ENCODE data around the gene COG3. TPM values are rescaled to one million over a fixed set of nuclear protein-coding genes. Genes with fewer than 3 reads are reported as not detected.

The COG3 gene
- total and polyA plus RNA-seq, 10 of the 15 experiments (the other 5 are each of a cell fraction or from before 2014, with no cell fraction given) = 6.1 to 35.1 (median 22.6) TPM

DNA sequence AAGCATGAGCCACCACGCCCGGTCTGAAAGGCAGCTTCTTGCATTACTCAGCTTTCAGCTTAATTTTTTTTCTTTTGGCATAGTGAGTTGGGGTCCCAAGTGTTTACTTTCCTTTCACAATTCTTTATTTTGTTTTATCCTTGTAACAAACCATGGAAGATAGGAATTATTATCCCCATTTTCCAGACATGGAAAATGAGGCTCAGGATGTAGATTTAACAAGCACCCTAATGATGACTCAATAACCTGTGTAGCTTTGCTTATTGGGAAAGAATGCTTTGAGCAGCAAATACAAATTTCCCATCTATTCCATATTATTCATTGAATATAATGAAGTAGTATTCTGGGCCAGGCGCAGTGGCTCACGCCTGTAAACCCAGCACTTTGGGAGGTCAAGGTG, 13.5 kb upstream of the COG3 start:
- Histone ChIP-seq H3K9me3 (replicated peaks; ENCODE audit: control insufficient read depth, insufficient read depth, low read length) (no peaks in the 10 kb centered on the region), H3K9ac (ENCODE audit: control insufficient read depth, insufficient read depth, low read length) (no peak overlapping the region), H3K79me2 (ENCODE audit: control insufficient read depth, insufficient read depth, low read length) (no peaks in the 10 kb centered on the region), H4K20me1 (ENCODE audit: control insufficient read depth, insufficient read depth) (no peaks in the 10 kb centered on the region), H3K4me2 (ENCODE audit: control insufficient read depth, insufficient read depth) (no peak overlapping the region), H3K4me1 (ENCODE audit: control insufficient read depth, insufficient read depth, low read length) (no peaks in the 10 kb centered on the region), H3K36me3 (ENCODE audit: control insufficient read depth in 2 of 2, insufficient read depth in 2 of 2, low read length in 1 of 2) (no peaks in the 10 kb centered on the region), H3K27ac (ENCODE audit: control insufficient read depth, insufficient read depth) (no peak overlapping the region), H3K27me3 (replicated peaks in 1 of 2; ENCODE audit: control insufficient read depth in 2 of 2, insufficient read depth in 2 of 2, low read length in 1 of 2) (peaks cover 0 to 2% of the 10 kb centered on the region in 2 experiments; a peak in 1 of 4 replicates), H3K4me3 (no peak overlapping the region), H2AFZ (ENCODE audit: control insufficient read depth, low read depth, low read length) (no peak overlapping the region)
- FAIRE-seq (no peak), DNase-seq (ENCODE audit: low read depth, low spot score) (no peak), ATAC-seq (no peak)
- ChIA-PET RAD21 (ENCODE audit: unreplicated experiment) (no interaction called here), POLR2A (interaction anchor here (0.6 kb wide), 1 partner anchor 318 kb away, joined by 3 read pairs; no protein-coding TSS in a partner anchor), CTCF (interaction anchor here (0.6 to 1.6 kb wide), 2 partner anchors 8 to 11 kb away, joined by 3 to 4 read pairs; no protein-coding TSS in a partner anchor), SMC1A (ENCODE audit: uncharacterized antibody, unreplicated experiment) (no interaction called here)
- no peak for TF ChIP-seq YY1 (IDR thresholded peaks at IDR 0.05; ENCODE audit: low read depth, low read length)
- no peak for TF ChIP-seq SREBF1 (IDR thresholded peaks at IDR 0.05; ENCODE audit: low read length)
- no peak for TF ChIP-seq FOXK2 (IDR thresholded peaks at IDR 0.05)
- TF ChIP-seq HDAC6 (IDR thresholded peaks at IDR 0.05; ENCODE audit: unreplicated experiment) = no peak
- TF ChIP-seq PAX8 (IDR thresholded peaks at IDR 0.05) = no peak
- TF ChIP-seq LARP7 (IDR thresholded peaks at IDR 0.05) = no peak
- TF ChIP-seq BMI1 (IDR thresholded peaks at IDR 0.05; ENCODE audit: borderline replicate concordance) = no peak
- intact Hi-C loops (cut with micrococcal nuclease; ENCODE audit: unreplicated experiment) = no loop called here
- no TSS peak for BruUV-seq (replicated peaks)
- in situ Hi-C loops (cut with MboI) = no loop called here
- 55% methylated on average over 4 of the region's 4 CpGs for WGBS (ENCODE audit: insufficient coverage, insufficient replicate concordance, low lambda C conversion rate, missing lambda C conversion rate)

DNA sequence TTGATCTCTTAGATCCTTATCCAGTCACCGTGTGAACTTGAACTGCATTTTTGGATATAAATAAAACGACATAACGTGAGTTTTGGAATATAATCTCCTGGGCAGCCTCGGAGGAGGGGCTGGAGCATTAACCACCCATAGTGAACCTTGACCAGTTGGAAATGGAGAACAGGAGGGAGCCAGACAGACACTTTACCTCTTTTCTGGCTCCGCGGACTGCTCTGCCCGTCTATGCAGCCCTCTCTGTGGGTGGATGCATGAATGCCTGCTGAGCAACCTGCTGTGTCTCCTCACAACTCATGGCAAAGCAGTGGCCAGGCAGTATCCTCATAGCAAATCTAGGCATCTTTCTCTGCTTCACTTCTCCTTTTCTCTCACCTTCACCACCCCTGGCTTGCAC, 10.5 kb upstream of the COG3 start:
- Histone ChIP-seq H3K4me2 (ENCODE audit: control insufficient read depth, insufficient read depth) (no peak overlapping the region), H3K27ac (ENCODE audit: control insufficient read depth, insufficient read depth) (no peak overlapping the region), H3K36me3 (ENCODE audit: control insufficient read depth in 2 of 2, insufficient read depth in 2 of 2, low read length in 1 of 2) (no peaks in the 10 kb centered on the region), H3K79me2 (ENCODE audit: control insufficient read depth, insufficient read depth, low read length) (no peaks in the 10 kb centered on the region), H3K9ac (ENCODE audit: control insufficient read depth, insufficient read depth, low read length) (no peak overlapping the region), H3K4me3 (no peak overlapping the region), H3K9me3 (replicated peaks; ENCODE audit: control insufficient read depth, insufficient read depth, low read length) (peaks cover 2% of the 10 kb centered on the region; the same call in 2 of the 3 replicates), H2AFZ (ENCODE audit: control insufficient read depth, low read depth, low read length) (no peak overlapping the region), H3K4me1 (ENCODE audit: control insufficient read depth, insufficient read depth, low read length) (no peaks in the 10 kb centered on the region), H3K27me3 (replicated peaks in 1 of 2; ENCODE audit: control insufficient read depth in 2 of 2, insufficient read depth in 2 of 2, low read length in 1 of 2) (no peaks in the 10 kb centered on the region), H4K20me1 (ENCODE audit: control insufficient read depth, insufficient read depth) (no peaks in the 10 kb centered on the region)
- ChIA-PET SMC1A (ENCODE audit: uncharacterized antibody, unreplicated experiment) (no interaction called here), RAD21 (ENCODE audit: unreplicated experiment) (no interaction called here), POLR2A (no interaction called here), CTCF (no interaction called here)
- BruUV-seq (replicated peaks) = no TSS peak
- intact Hi-C loops (cut with micrococcal nuclease; ENCODE audit: unreplicated experiment) (no loop called here), in situ Hi-C loops (cut with MboI) (no loop called here)
- FAIRE-seq (no peak), DNase-seq (ENCODE audit: low read depth, low spot score) (no peak), ATAC-seq (no peak)
- WGBS (ENCODE audit: insufficient coverage, insufficient replicate concordance, low lambda C conversion rate, missing lambda C conversion rate) = 68% methylated on average over 7 of the region's 7 CpGs
- TF ChIP-seq ZNF622 (IDR thresholded peaks at IDR 0.05) = no peak
- TF ChIP-seq CHD1 (IDR thresholded peaks at IDR 0.05; ENCODE audit: low read depth, low read length) = no peak
- TF ChIP-seq ZZZ3 (IDR thresholded peaks at IDR 0.05; ENCODE audit: control insufficient read depth, insufficient read length, low read depth) = no peak
- no peak for TF ChIP-seq DPF2 (IDR thresholded peaks at IDR 0.05)
- TF ChIP-seq POLR2AphosphoS5 (IDR thresholded peaks at IDR 0.05; ENCODE audit: low read length) = no peak
- TF ChIP-seq RFX5 (IDR thresholded peaks at IDR 0.05; ENCODE audit: low read depth, low read length) = no peak
- TF ChIP-seq NBN (IDR thresholded peaks at IDR 0.05) = no peak
- TF ChIP-seq POU2F2 (IDR thresholded peaks at IDR 0.05; ENCODE audit: borderline replicate concordance, low read depth, low read length) = no peak
- TF ChIP-seq MTA2 (IDR thresholded peaks at IDR 0.05; ENCODE audit: low read depth) = no peak
- no peak for TF ChIP-seq KLF5 (IDR thresholded peaks at IDR 0.05; ENCODE audit: partially characterized antibody)
- TF ChIP-seq TBL1XR1 (IDR thresholded peaks at IDR 0.05; ENCODE audit: low read depth, low read length) = no peak
- TF ChIP-seq, protein P1, sequence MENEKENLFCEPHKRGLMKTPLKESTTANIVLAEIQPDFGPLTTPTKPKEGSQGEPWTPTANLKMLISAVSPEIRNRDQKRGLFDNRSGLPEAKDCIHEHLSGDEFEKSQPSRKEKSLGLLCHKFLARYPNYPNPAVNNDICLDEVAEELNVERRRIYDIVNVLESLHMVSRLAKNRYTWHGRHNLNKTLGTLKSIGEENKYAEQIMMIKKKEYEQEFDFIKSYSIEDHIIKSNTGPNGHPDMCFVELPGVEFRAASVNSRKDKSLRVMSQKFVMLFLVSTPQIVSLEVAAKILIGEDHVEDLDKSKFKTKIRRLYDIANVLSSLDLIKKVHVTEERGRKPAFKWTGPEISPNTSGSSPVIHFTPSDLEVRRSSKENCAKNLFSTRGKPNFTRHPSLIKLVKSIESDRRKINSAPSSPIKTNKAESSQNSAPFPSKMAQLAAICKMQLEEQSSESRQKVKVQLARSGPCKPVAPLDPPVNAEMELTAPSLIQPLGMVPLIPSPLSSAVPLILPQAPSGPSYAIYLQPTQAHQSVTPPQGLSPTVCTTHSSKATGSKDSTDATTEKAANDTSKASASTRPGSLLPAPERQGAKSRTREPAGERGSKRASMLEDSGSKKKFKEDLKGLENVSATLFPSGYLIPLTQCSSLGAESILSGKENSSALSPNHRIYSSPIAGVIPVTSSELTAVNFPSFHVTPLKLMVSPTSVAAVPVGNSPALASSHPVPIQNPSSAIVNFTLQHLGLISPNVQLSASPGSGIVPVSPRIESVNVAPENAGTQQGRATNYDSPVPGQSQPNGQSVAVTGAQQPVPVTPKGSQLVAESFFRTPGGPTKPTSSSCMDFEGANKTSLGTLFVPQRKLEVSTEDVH (IDR thresholded peaks at IDR 0.05; ENCODE audit: low read depth, partially characterized antibody) = no peak
